Endothelial cell of umbilical vein (primary cell): ENCODE measurements around the gene SMAD6. TPM values are rescaled to one million over a fixed set of nuclear protein-coding genes. Genes with fewer than 3 reads are reported as not detected.

Experiments
- BruUV-seq: library from RNA; stranded (reverse); fragments of 400-500 nt; replicated peaks from 2 replicates; lab custom pipeline; 2021; lab: Mats Ljungman, UMichigan
- CTCF ChIA-PET: fragments of 300-600, 350-600 bp; sonication (Branson Sonifier 250); formaldehyde crosslinking; loops from one replicate; lab custom pipeline; 2021; ENCODE audit warnings: antibody characterized with exemption, inconsistent platforms; lab: Charles Lee
- POLR2A ChIA-PET: fragments of 300-600, 350-600 bp; sonication (Branson Sonifier 250); formaldehyde crosslinking; loops from one replicate; lab custom pipeline; 2021; ENCODE audit warnings: antibody characterized with exemption, inconsistent platforms; lab: Charles Lee
- DNase-seq: peaks from one replicate; pipeline ENCODE4 v3.0.0-alpha.2; 2011; ENCODE audit warnings: low read depth, low spot score
- FAIRE-seq: peaks from 2 replicates; lab custom pipeline; 2011; peaks lifted over from hg19 to GRCh38; lab: Jason Lieb, UNC
- H2AFZ ChIP-seq: 2 replicates; pipeline ENCODE4 v1.6.0; 2012; ENCODE audit warnings: low read depth, low read length, control low read depth, inconsistent platforms
- H3K27ac ChIP-seq: 2 replicates; pipeline ENCODE4 v1.5.1; 2011; ENCODE audit warnings: low read depth, mild to moderate bottlenecking, control low read depth, low read length, moderate library complexity; ENCODE audit not compliant: insufficient read depth
- H3K27me3 ChIP-seq, 2 experiments: 2 replicates each; pipeline versions ENCODE4 v1.6.0 to v1.6.1; 2011; ENCODE audit warnings: low read length in 2 of 2, mixed read lengths in 1 of 2; ENCODE audit not compliant: control insufficient read depth in 2 of 2, insufficient read depth in 2 of 2
- H3K36me3 ChIP-seq, 2 experiments: 2 replicates in 1 of 2; 3 replicates in 1 of 2; pipeline ENCODE4 v1.5.1; 2011; ENCODE audit warnings: low read length in 2 of 2, mild to moderate bottlenecking in 1 of 2, moderate library complexity in 1 of 2; ENCODE audit not compliant: control insufficient read depth in 2 of 2, insufficient read depth in 2 of 2; ENCODE audit errors: extremely low read depth in 1 of 2
- H3K4me1 ChIP-seq: 3 replicates; pipeline ENCODE4 v1.5.1; 2011; ENCODE audit warnings: mild to moderate bottlenecking, low read length; ENCODE audit not compliant: control insufficient read depth, insufficient read depth; ENCODE audit errors: extremely low read depth
- H3K4me2 ChIP-seq: 2 replicates; pipeline ENCODE4 v1.6.1; 2011; ENCODE audit warnings: low read length, control low read depth, mixed read lengths; ENCODE audit not compliant: insufficient read depth
- H3K4me3 ChIP-seq, 3 experiments: fragments of 200-600 bp in 1 of 3; sonication (generic), shearing (Covaris generic) in 1 of 3; replicated peaks in 1 of 3; 2 replicates each; pipeline ENCODE4 v1.5.1; 2011 to 2016; ENCODE audit warnings: control low read depth in 3 of 3, low read length in 3 of 3, mild to moderate bottlenecking in 2 of 3, inconsistent platforms in 1 of 3, low read depth in 1 of 3, moderate library complexity in 1 of 3; ENCODE audit not compliant: insufficient read depth in 1 of 3
- H3K79me2 ChIP-seq: 2 replicates; pipeline ENCODE4 v1.6.0; 2012; ENCODE audit warnings: low read length, inconsistent platforms; ENCODE audit not compliant: control insufficient read depth, insufficient read depth
- H3K9ac ChIP-seq: replicated peaks from 2 replicates; pipeline ENCODE3; 2011; ENCODE audit warnings: low read length, control low read depth; ENCODE audit not compliant: insufficient read depth; ENCODE audit errors: extremely low read depth
- H3K9me1 ChIP-seq: replicated peaks from 3 replicates; pipeline ENCODE4 v1.6.0; 2011; ENCODE audit warnings: mild to moderate bottlenecking, low read length; ENCODE audit not compliant: control insufficient read depth, insufficient read depth; ENCODE audit errors: extremely low read depth
- H3K9me3 ChIP-seq: replicated peaks from 2 replicates; pipeline ENCODE4 v1.5.1; 2012; ENCODE audit warnings: low read length, inconsistent platforms; ENCODE audit not compliant: control insufficient read depth, insufficient read depth
- H4K20me1 ChIP-seq: replicated peaks from 2 replicates; pipeline ENCODE3; 2011; ENCODE audit warnings: mild to moderate bottlenecking, low read length; ENCODE audit not compliant: control insufficient read depth, insufficient read depth; ENCODE audit errors: extremely low read depth
- CTCF ChIP-seq, 2 donors: IDR thresholded peaks; 1 replicate in 1 of 2; 2 replicates in 1 of 2; pipeline ENCODE4 v1.5.1; 2011; ENCODE audit warnings: low read length in 2 of 2, mild to moderate bottlenecking in 2 of 2, moderate library complexity in 2 of 2, control low read depth in 1 of 2, inconsistent platforms in 1 of 2, low read depth in 1 of 2; ENCODE audit not compliant: insufficient read depth in 1 of 2; ENCODE audit errors: extremely low read depth in 1 of 2
- EZH2 ChIP-seq: IDR thresholded peaks from 2 replicates; pipeline ENCODE4 v1.6.1; 2012; ENCODE audit warnings: borderline replicate concordance, low read depth, mild to moderate bottlenecking, moderate library complexity, low read length, inconsistent platforms; ENCODE audit not compliant: severe bottlenecking
- FOS ChIP-seq: IDR thresholded peaks from 2 replicates; pipeline ENCODE4 v1.6.1; 2011; ENCODE audit warnings: mild to moderate bottlenecking, low read length, moderate library complexity, borderline replicate concordance; ENCODE audit not compliant: insufficient read depth
- GATA2 ChIP-seq: IDR thresholded peaks from 2 replicates; pipeline ENCODE4 v1.7.0; 2011; ENCODE audit warnings: low read depth, mild to moderate bottlenecking, moderate library complexity, mixed read lengths, low read length; ENCODE audit not compliant: insufficient read length, insufficient read depth
- JUN ChIP-seq: IDR thresholded peaks from 2 replicates; pipeline ENCODE4 v1.6.1; 2011; ENCODE audit warnings: borderline replicate concordance, low read depth; ENCODE audit not compliant: insufficient read length, insufficient read depth
- MYC ChIP-seq: IDR thresholded peaks from one replicate; pipeline ENCODE4 v1.6.1; 2011; ENCODE audit warnings: mild to moderate bottlenecking, low read depth, low read length
- POLR2A ChIP-seq: IDR thresholded peaks from 2 replicates; pipeline ENCODE4 v1.6.1; 2012; ENCODE audit warnings: low read depth, mild to moderate bottlenecking, control low read depth, low read length
- POLR2AphosphoS5 ChIP-seq: IDR thresholded peaks from 2 replicates; pipeline ENCODE4 v1.6.1; 2012; ENCODE audit warnings: low read depth, mild to moderate bottlenecking, control low read depth, low read length, moderate library complexity; ENCODE audit not compliant: insufficient read depth
- dilution Hi-C: fragments of 300-500 bp; cut with MboI; formaldehyde crosslinking; loops from one replicate; pipeline ENCODE4 v1.15.0; 2019; ENCODE audit warnings: low sequenced_read_pairs; ENCODE audit not compliant: extremely low pct_ligation_motif_present
- intact Hi-C: fragments of 100-400 bp; cut with micrococcal nuclease; formaldehyde crosslinking; loops from one replicate; pipeline ENCODE4 v1.10.0; 2022
- polyA plus RNA-seq, 4 experiments: library from polyadenylated mRNA; depleted of rRNA in 3 of 4; stranded (reverse) in 3 of 4; unstranded in 1 of 4; fragments of >200 nt; gene quantifications; 2 replicates each; pipeline versions ENCODE4 v1.2.1 to v1.2.3, GENCODE V29; 2011 to 2012; ENCODE audit warnings: missing spikeins in 1 of 4
- total RNA-seq: library from RNA; stranded (reverse); gene quantifications from 2 replicates; pipeline ENCODE4 v1.2.3, GENCODE V29; 2021
- TF ChIP-seq, protein P1 (sequence below): IDR thresholded peaks from 2 replicates; pipeline ENCODE4 v1.6.1; 2011; ENCODE audit not compliant: insufficient read depth, insufficient read length

Gene SMAD6
- total and polyA plus RNA-seq, 2 donors (not counting 3 experiments of a cell fraction or from before 2014, with no cell fraction given) = 7.3 to 12.5 TPM

DNA sequence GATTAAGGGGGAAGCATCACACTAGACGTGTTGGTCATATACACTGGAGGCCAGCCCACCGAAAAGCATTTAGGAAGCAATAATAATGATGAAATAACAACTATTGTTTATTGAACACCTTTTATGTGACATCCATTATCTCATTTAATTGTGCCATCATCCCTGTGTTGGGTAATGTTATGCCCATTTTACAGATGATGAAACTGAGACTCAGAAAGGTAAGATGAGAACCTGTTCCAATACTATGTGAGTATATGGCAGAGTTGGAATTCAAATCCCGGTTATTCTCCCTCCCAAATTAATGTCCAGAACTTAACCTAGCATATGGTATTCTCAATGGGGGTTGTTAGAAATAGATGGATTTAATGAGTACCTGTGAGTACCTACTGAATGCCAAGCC is 99.2 kb downstream of the SMAD6 start:
- H3K9me1 ChIP-seq = no peaks in the 10 kb centered on the region
- H2AFZ ChIP-seq = no peak overlapping the region
- intact Hi-C loops (no loop called here), dilution Hi-C loops (no loop called here)
- H3K4me1 ChIP-seq = peaks cover 31% of the 10 kb centered on the region
- no peaks in the 10 kb centered on the region for H3K79me2 ChIP-seq
- POLR2A ChIA-PET = no interaction called here
- CTCF ChIA-PET = interaction anchor here (1.1 kb wide), 1 partner anchor 50 kb away, joined by 5 read pairs; no protein-coding TSS in a partner anchor
- H3K27ac ChIP-seq = no peak overlapping the region
- no peaks in the 10 kb centered on the region for H3K36me3 ChIP-seq
- no peak overlapping the region for H3K9ac ChIP-seq
- H3K27me3 ChIP-seq = no peaks in the 10 kb centered on the region
- no TSS peak for BruUV-seq
- no peak for TF ChIP-seq POLR2AphosphoS5
- TF ChIP-seq, protein P1, sequence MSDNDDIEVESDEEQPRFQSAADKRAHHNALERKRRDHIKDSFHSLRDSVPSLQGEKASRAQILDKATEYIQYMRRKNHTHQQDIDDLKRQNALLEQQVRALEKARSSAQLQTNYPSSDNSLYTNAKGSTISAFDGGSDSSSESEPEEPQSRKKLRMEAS = no peak
- TF ChIP-seq CTCF (IDR thresholded peaks at IDR 0.05; ENCODE audit: extremely low read depth in 1 of 2, insufficient read depth in 1 of 2, low read depth in 1 of 2, low read length in 2 of 2) = no peak
- no peak for TF ChIP-seq POLR2A
- no peak for TF ChIP-seq MYC
- no peak for TF ChIP-seq GATA2
- TF ChIP-seq EZH2 = no peak
- TF ChIP-seq JUN = no peak
- no peak for TF ChIP-seq FOS
- H4K20me1 ChIP-seq = no peaks in the 10 kb centered on the region
- H3K9me3 ChIP-seq = no peaks in the 10 kb centered on the region
- H3K4me2 ChIP-seq = no peak overlapping the region
- no peak for FAIRE-seq
- DNase-seq = no peak
- no peak overlapping the region for H3K4me3 ChIP-seq
